ENCODE measurements around the gene SIGMAR1.

Gene SIGMAR1

DNA sequence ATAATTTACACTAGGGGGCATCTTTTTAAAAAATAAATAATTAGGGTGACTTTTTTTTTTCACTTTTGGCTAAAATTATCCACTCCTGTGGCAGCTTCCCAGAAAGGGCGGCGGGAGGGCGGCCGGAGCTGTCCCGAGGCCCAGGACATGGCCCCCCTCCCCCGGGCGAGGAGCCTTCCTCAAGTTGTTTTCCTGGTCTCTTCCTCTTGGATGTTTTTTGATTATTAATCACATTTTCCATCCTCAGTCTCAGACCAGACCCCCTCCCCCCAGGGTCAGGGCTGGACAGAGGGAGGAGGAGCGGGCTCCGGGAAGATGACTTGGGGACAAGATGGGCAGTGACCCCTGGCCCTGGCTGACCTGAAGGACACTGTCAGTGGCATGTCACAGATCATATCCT lies 43.4 kb downstream of the SIGMAR1 start:
- Histone ChIP-seq H3K4me1 (ENCODE audit: insufficient read depth, low read length, severe bottlenecking) (no peaks in the 10 kb centered on the region), H2AFZ (ENCODE audit: low read length) (no peak overlapping the region), H3F3A (ENCODE audit: insufficient read depth, low read length) (no peaks in the 10 kb centered on the region), H3K79me2 (ENCODE audit: insufficient read depth, low read length) (no peaks in the 10 kb centered on the region), H4K20me1 (ENCODE audit: insufficient read depth, low read length) (no peaks in the 10 kb centered on the region), H3K9ac (ENCODE audit: low read length) (no peak overlapping the region), H3K4me3 (ENCODE audit: low read depth, low read length, poor library complexity, severe bottlenecking) (no peak overlapping the region), H3K9me3 (ENCODE audit: low read length) (no peaks in the 10 kb centered on the region), H3K27me3 (ENCODE audit: insufficient read depth, low read length) (peaks cover 8% of the 10 kb centered on the region; the same call in 1 of the 2 replicates), H3K4me2 (ENCODE audit: low read length) (no peak overlapping the region), H3K9me2 (ENCODE audit: low read depth, low read length) (no peaks in the 10 kb centered on the region), H3K36me3 (ENCODE audit: insufficient read depth, low read length) (no peaks in the 10 kb centered on the region), H3K27ac (ENCODE audit: low read depth, low read length, poor library complexity, severe bottlenecking) (no peak overlapping the region)
- TF ChIP-seq, protein P1, sequence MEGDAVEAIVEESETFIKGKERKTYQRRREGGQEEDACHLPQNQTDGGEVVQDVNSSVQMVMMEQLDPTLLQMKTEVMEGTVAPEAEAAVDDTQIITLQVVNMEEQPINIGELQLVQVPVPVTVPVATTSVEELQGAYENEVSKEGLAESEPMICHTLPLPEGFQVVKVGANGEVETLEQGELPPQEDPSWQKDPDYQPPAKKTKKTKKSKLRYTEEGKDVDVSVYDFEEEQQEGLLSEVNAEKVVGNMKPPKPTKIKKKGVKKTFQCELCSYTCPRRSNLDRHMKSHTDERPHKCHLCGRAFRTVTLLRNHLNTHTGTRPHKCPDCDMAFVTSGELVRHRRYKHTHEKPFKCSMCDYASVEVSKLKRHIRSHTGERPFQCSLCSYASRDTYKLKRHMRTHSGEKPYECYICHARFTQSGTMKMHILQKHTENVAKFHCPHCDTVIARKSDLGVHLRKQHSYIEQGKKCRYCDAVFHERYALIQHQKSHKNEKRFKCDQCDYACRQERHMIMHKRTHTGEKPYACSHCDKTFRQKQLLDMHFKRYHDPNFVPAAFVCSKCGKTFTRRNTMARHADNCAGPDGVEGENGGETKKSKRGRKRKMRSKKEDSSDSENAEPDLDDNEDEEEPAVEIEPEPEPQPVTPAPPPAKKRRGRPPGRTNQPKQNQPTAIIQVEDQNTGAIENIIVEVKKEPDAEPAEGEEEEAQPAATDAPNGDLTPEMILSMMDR (IDR thresholded peaks at IDR 0.05; ENCODE audit: low read length) = no peak
- TF ChIP-seq EZH2 (IDR thresholded peaks at IDR 0.05; ENCODE audit: borderline replicate concordance, low read length) = no peak

DNA sequence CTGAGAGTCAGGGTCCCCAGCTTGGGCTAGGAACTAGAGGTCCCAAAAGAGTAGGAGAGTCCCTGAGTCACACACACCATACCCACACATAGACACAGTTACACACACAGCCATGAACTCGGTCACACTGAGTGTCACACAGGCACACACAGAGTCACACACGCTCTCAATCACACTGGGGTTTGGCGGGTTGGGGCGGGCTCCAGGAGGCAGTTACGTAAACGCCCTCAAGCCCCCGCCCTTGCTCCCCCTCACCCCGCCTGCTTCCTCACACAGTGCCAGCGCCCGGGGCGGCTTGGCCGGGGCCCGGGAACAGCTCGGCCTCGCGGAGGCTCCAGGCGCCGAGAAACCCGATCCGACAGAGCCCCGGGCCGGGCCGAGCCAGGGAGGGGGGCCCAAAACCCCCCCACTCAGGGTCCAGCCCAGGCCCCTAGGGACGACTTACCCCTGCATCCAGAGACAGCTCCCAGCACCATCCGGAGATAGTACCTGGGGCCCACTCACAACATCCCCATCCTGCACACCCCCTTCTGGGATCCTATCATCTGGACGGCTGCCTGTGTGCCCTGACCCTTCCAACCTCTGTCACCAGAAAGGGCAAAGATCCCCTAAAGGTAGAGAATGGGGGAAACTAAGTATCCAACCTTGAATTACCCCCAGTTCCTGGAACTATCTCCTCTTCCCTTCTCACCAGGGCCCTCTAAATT lies 44.5 kb downstream of the SIGMAR1 start:
- Histone ChIP-seq H3K4me3 (ENCODE audit: low read depth, low read length, poor library complexity, severe bottlenecking) (no peak overlapping the region), H3K9ac (ENCODE audit: low read length) (no peak overlapping the region), H3K36me3 (ENCODE audit: insufficient read depth, low read length) (no peaks in the 10 kb centered on the region), H3K27ac (ENCODE audit: low read depth, low read length, poor library complexity, severe bottlenecking) (no peak overlapping the region), H3F3A (ENCODE audit: insufficient read depth, low read length) (no peaks in the 10 kb centered on the region), H3K4me2 (ENCODE audit: low read length) (no peak overlapping the region), H3K9me3 (ENCODE audit: low read length) (no peaks in the 10 kb centered on the region), H4K20me1 (ENCODE audit: insufficient read depth, low read length) (no peaks in the 10 kb centered on the region), H3K4me1 (ENCODE audit: insufficient read depth, low read length, severe bottlenecking) (no peaks in the 10 kb centered on the region), H3K9me2 (ENCODE audit: low read depth, low read length) (no peaks in the 10 kb centered on the region), H3K27me3 (ENCODE audit: insufficient read depth, low read length) (peaks cover 8% of the 10 kb centered on the region; the same call in 1 of the 2 replicates), H3K79me2 (ENCODE audit: insufficient read depth, low read length) (no peaks in the 10 kb centered on the region), H2AFZ (ENCODE audit: low read length) (no peak overlapping the region)
- TF ChIP-seq, protein P1 (IDR thresholded peaks at IDR 0.05; ENCODE audit: low read length) = no peak
- no peak for TF ChIP-seq EZH2 (IDR thresholded peaks at IDR 0.05; ENCODE audit: borderline replicate concordance, low read length)

DNA sequence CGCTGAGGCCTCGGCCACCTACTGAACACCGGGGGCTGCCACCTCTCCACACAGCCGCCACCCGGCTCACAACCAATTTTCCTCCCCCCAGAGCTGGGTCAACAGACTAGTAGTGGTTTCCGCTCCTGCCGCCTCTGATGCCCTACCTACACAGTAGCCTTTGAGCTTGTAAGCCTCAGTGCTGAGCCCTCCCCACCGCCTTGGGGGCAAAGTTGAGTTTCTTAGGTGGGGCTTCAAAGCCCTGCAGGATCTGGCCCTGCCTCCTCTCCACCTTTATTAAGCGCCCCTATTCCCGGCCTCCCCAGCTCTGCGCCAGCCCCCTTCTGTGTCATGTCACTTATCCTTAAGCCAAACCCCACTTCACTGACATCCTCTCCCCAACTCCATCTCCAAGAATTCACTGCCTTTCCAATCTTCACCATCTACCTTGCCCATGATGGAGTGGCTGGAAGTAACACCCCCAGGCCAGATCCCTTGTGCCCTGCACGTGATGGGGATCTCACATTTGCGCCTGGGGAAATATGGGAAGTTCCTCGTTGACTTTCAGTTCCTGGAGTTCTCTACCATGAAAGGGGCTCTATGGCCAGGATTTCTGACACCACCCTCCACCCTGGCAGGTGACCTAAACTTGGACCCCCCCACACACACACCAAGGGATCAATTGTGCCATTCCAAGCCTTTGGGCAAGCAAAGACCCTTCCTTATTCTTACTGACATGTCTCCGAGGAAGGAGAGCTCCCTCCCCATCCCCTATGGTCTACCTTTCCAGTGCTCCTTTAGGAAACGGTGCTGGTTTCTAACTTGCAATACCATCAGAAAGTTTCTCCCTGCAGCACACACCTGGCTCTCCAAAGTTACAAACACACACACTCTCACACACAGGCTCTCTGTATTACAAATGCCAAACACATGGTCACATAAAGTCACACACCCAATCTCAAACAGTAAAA lies 45.4 kb downstream of the SIGMAR1 start:
- H3K9me3 ChIP-seq (ENCODE audit: low read length) = no peaks in the 10 kb centered on the region

More for the DNA sequence above, 45.4 kb downstream of the SIGMAR1 start:
- H3K9me2 ChIP-seq (ENCODE audit: low read depth, low read length) = no peaks in the 10 kb centered on the region
- no peaks in the 10 kb centered on the region for H3F3A ChIP-seq (ENCODE audit: insufficient read depth, low read length)
- no peaks in the 10 kb centered on the region for H3K79me2 ChIP-seq (ENCODE audit: insufficient read depth, low read length)
- no peaks in the 10 kb centered on the region for H3K4me1 ChIP-seq (ENCODE audit: insufficient read depth, low read length, severe bottlenecking)
- H3K36me3 ChIP-seq (ENCODE audit: insufficient read depth, low read length) = no peaks in the 10 kb centered on the region
- H3K4me3 ChIP-seq (ENCODE audit: low read depth, low read length, poor library complexity, severe bottlenecking) = no peak overlapping the region
- H2AFZ ChIP-seq (ENCODE audit: low read length) = no peak overlapping the region
- peaks cover 8% of the 10 kb centered on the region; the same call in 1 of the 2 replicates for H3K27me3 ChIP-seq (ENCODE audit: insufficient read depth, low read length)
- H3K4me2 ChIP-seq (ENCODE audit: low read length) = no peak overlapping the region
- TF ChIP-seq, protein P1 (IDR thresholded peaks at IDR 0.05; ENCODE audit: low read length) = no peak
- TF ChIP-seq EZH2 (IDR thresholded peaks at IDR 0.05; ENCODE audit: borderline replicate concordance, low read length) = no peak
- H3K27ac ChIP-seq (ENCODE audit: low read depth, low read length, poor library complexity, severe bottlenecking) = no peak overlapping the region
- no peak overlapping the region for H3K9ac ChIP-seq (ENCODE audit: low read length)
- no peaks in the 10 kb centered on the region for H4K20me1 ChIP-seq (ENCODE audit: insufficient read depth, low read length)
